ENCODE data around the gene PTHLH.

PTHLH gene

DNA sequence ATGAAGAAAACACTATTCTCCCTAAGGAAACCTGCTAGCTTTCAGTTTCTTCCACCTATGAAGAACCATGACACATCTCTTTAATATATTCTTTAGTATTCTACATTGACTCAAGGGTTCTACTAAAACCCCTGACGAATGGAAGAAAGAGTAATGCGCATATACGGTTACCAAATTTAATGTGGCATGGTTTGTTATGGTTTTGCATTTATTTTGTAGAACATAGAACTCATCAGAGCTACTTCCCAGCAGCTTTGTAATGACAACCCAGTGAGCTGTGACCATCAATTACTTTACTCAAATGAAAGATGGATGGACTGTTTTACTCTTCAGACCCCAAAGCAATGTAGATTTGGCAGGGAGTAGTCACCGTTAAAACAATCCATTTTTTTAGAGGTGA lies 19.2 kb downstream of the PTHLH start:
- TF ChIP-seq, protein P1, sequence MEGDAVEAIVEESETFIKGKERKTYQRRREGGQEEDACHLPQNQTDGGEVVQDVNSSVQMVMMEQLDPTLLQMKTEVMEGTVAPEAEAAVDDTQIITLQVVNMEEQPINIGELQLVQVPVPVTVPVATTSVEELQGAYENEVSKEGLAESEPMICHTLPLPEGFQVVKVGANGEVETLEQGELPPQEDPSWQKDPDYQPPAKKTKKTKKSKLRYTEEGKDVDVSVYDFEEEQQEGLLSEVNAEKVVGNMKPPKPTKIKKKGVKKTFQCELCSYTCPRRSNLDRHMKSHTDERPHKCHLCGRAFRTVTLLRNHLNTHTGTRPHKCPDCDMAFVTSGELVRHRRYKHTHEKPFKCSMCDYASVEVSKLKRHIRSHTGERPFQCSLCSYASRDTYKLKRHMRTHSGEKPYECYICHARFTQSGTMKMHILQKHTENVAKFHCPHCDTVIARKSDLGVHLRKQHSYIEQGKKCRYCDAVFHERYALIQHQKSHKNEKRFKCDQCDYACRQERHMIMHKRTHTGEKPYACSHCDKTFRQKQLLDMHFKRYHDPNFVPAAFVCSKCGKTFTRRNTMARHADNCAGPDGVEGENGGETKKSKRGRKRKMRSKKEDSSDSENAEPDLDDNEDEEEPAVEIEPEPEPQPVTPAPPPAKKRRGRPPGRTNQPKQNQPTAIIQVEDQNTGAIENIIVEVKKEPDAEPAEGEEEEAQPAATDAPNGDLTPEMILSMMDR (IDR thresholded peaks at IDR 0.05; ENCODE audit: insufficient read depth, low read length, poor library complexity, severe bottlenecking): no peak
- Histone ChIP-seq H3K27me3 (replicated peaks; ENCODE audit: control insufficient read depth, insufficient read depth, low read length) (no peaks in the 10 kb centered on the region), H3K36me3 (ENCODE audit: control insufficient read depth, insufficient read depth, low read length) (no peaks in the 10 kb centered on the region), H3K4me3 (replicated peaks; ENCODE audit: low read depth, low read length) (no peak overlapping the region)
- DNase-seq (ENCODE audit: extremely low read depth, insufficient read length): no peak

DNA sequence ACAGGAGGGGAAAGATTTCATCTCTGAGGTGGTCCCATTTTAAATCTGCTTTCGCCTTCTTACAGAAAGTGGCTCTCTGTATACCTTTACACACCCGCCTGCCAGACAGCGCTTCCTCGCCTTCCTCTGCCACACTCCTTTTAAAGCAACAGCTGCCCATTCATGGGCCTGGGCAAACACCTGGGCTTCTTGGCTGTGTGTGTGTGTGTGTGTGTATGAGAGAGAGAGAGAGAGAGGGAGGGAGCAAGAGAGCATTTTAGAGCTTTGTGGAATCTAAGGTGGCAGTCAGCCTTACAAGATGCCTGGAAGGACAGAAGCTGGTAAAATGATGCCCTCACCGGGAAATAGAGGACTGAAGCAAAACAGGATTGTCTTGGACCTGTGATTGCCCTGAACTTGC lies 20.0 kb downstream of the PTHLH start:
- Histone ChIP-seq H3K36me3 (ENCODE audit: control insufficient read depth, insufficient read depth, low read length) (no peaks in the 10 kb centered on the region), H3K27me3 (replicated peaks; ENCODE audit: control insufficient read depth, insufficient read depth, low read length) (no peaks in the 10 kb centered on the region), H3K4me3 (replicated peaks; ENCODE audit: low read depth, low read length) (no peak overlapping the region)
- DNase-seq (ENCODE audit: extremely low read depth, insufficient read length): no peak
- TF ChIP-seq, protein P1 (IDR thresholded peaks at IDR 0.05; ENCODE audit: insufficient read depth, low read length, poor library complexity, severe bottlenecking): no peak

DNA sequence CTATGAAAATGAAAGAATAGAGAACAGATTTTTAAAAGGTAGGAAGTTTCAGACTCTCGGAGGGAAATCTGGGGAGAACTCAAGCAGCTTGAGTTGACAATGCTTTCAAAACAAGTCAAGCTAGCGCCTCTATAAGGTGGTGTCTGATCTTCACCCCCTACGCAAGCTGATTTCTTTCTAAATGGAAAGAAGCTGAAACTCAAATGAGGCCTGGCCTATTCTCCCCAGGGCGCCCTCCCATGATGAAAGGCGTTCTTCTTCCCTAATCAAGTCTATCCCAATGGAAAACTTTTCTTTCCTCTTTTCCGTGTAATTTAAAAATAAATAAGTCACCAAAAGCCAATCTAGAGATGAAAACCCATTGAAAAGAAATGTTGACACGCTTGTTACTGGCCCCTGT lies 20.6 kb downstream of the PTHLH start:
- Histone ChIP-seq H3K36me3 (ENCODE audit: control insufficient read depth, insufficient read depth, low read length) (no peaks in the 10 kb centered on the region), H3K4me3 (replicated peaks; ENCODE audit: low read depth, low read length) (no peak overlapping the region), H3K27me3 (replicated peaks; ENCODE audit: control insufficient read depth, insufficient read depth, low read length) (no peaks in the 10 kb centered on the region)
- no peak for DNase-seq (ENCODE audit: extremely low read depth, insufficient read length)
- TF ChIP-seq, protein P1 (IDR thresholded peaks at IDR 0.05; ENCODE audit: insufficient read depth, low read length, poor library complexity, severe bottlenecking): no peak

- TF ChIP-seq, protein P1 (IDR thresholded peaks at IDR 0.05; ENCODE audit: insufficient read depth, low read length, poor library complexity, severe bottlenecking): no peak
- Histone ChIP-seq H3K27me3 (replicated peaks; ENCODE audit: control insufficient read depth, insufficient read depth, low read length) (no peaks in the 10 kb centered on the region), H3K4me3 (replicated peaks; ENCODE audit: low read depth, low read length) (no peak overlapping the region), H3K36me3 (ENCODE audit: control insufficient read depth, insufficient read depth, low read length) (no peaks in the 10 kb centered on the region)
- no peak for DNase-seq (ENCODE audit: extremely low read depth, insufficient read length)
Measured at GRCh38 chr12:27946421-27946820, 26.1 kb downstream of the PTHLH start.

DNA sequence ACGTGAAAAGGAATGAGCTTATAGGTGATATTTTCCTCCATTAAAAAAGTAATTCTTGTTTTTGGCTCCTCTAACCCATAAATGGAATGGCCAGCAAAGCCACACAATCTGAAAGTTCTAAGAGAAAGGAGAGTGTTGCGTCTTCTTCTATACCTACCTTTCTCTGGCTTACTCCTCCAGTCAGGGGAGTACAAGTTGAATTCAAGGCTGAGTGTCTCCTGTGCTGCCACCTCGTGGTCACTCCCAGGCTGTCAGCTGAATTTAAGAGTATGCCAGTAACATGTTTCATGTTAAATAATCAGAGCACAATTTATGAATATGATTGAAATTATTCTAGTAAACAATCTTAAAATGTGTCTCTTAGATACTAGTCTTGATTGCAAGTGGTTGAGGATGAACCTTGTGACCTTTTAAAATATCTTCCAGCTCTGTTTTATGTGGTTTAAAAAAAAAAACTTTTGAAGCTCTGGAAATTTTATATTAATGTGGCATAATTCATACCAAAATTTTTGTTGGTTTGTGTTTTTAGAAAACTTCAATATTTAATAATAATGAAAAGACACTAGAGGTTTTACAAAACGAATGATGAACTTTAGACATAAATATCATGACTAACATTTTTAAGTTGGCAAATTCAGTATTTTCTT lies 31.7 kb downstream of the PTHLH start:
- no peak overlapping the region for H3K4me3 ChIP-seq (replicated peaks; ENCODE audit: low read depth, low read length)
- DNase-seq (ENCODE audit: extremely low read depth, insufficient read length): peak; percentile 39
- no peaks in the 10 kb centered on the region for H3K36me3 ChIP-seq (ENCODE audit: control insufficient read depth, insufficient read depth, low read length)
- H3K27me3 ChIP-seq (replicated peaks; ENCODE audit: control insufficient read depth, insufficient read depth, low read length): no peaks in the 10 kb centered on the region
- TF ChIP-seq, protein P1 (IDR thresholded peaks at IDR 0.05; ENCODE audit: insufficient read depth, low read length, poor library complexity, severe bottlenecking): peak; percentile 82

DNA sequence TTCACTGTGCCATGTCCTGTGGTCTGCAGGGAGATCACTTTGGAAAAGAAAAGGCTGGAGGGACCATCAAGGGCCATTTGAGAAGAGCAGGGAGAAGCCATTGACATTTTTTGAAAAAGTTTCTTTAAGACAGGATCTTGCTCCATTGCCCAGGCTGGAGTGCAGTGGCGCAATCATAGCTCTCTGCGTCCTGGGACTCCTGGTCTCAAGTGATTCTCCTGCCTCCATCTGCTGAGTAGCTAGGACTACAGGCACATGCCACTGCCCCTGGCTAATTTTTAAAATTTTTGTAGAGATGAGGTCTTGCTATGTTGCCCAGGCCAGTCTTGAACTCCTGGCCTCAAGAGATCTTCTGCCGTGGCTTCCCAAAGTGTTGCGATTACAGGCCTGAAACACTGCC lies 32.3 kb downstream of the PTHLH start:
- H3K36me3 ChIP-seq (ENCODE audit: control insufficient read depth, insufficient read depth, low read length): no peaks in the 10 kb centered on the region
- TF ChIP-seq, protein P1 (IDR thresholded peaks at IDR 0.05; ENCODE audit: insufficient read depth, low read length, poor library complexity, severe bottlenecking): no peak
- H3K27me3 ChIP-seq (replicated peaks; ENCODE audit: control insufficient read depth, insufficient read depth, low read length): no peaks in the 10 kb centered on the region
- H3K4me3 ChIP-seq (replicated peaks; ENCODE audit: low read depth, low read length): no peak overlapping the region
- DNase-seq (ENCODE audit: extremely low read depth, insufficient read length): no peak
